GM12878 (cell line): Measurements from ENCODE around the gene DNTTIP2. TPM values are rescaled to one million over a fixed set of nuclear protein-coding genes. Genes with fewer than 3 reads are reported as not detected.
A peak's percentile ranks its signal among the peaks of the same experiment; 100 is the strongest.

Source experiments
- ATAC-seq: fragments of 200-7000 bp; cut with Tn5 transposase; 3 replicates; pipeline ENCODE4 v1.9.1; 2020; ENCODE audit warnings: mild to moderate bottlenecking, moderate library complexity
- BruUV-seq: library from RNA; stranded (reverse); fragments of 400-500 nt; replicated peaks from 2 replicates; lab custom pipeline; 2021; lab: Mats Ljungman, UMichigan
- CTCF ChIA-PET: fragments of 300-600 bp; sonication (Branson Sonifier 250); formaldehyde crosslinking; extraction: SDS; loops from one replicate; lab custom pipeline; 2021; ENCODE audit warnings: inconsistent platforms; lab: Yijun Ruan, JAX
- POLR2A ChIA-PET: fragments of 350-600 bp; formaldehyde crosslinking; extraction: SDS; loops from one replicate; lab custom pipeline; 2021; ENCODE audit warnings: inconsistent platforms; lab: Charles Lee
- RAD21 ChIA-PET: fragments of 300-600 bp; sonication (Branson Sonifier 250); formaldehyde crosslinking; loops from one replicate; lab custom pipeline; 2023; ENCODE audit warnings: antibody characterized with exemption; ENCODE audit not compliant: unreplicated experiment; lab: Charles Lee
- SMC1A ChIA-PET: fragments of 300-600 bp; sonication (Branson Sonifier 250); formaldehyde crosslinking; loops from one replicate; lab custom pipeline; 2023; ENCODE audit not compliant: unreplicated experiment, uncharacterized antibody; lab: Charles Lee
- DNase-seq: peaks from one replicate; pipeline ENCODE4 v3.0.0-alpha.2; 2011; ENCODE audit warnings: low read depth, low spot score
- FAIRE-seq: peaks from 3 replicates; lab custom pipeline; 2011; peaks lifted over from hg19 to GRCh38; lab: Jason Lieb, UNC
- H2AFZ ChIP-seq: 2 replicates; pipeline ENCODE4 v1.6.0; 2011; ENCODE audit warnings: low read depth, low read length, control low read depth; ENCODE audit not compliant: control insufficient read depth
- H3K27ac ChIP-seq: 2 replicates; pipeline ENCODE4 v1.5.1; 2011; ENCODE audit warnings: control low read depth; ENCODE audit not compliant: control insufficient read depth, insufficient read depth
- H3K27me3 ChIP-seq, 2 experiments: replicated peaks in 1 of 2; 2 replicates each; pipeline versions ENCODE4 v1.6.0 to v1.6.1; 2011; ENCODE audit warnings: low read length in 1 of 2; ENCODE audit not compliant: control insufficient read depth in 2 of 2, insufficient read depth in 2 of 2
- H3K36me3 ChIP-seq, 2 experiments: 2 replicates each; pipeline ENCODE4 v1.5.1; 2011; ENCODE audit warnings: low read length in 1 of 2; ENCODE audit not compliant: control insufficient read depth in 2 of 2, insufficient read depth in 2 of 2
- H3K4me1 ChIP-seq: 2 replicates; pipeline ENCODE4 v1.6.1; 2011; ENCODE audit warnings: mild to moderate bottlenecking, low read length, moderate library complexity, mixed read lengths; ENCODE audit not compliant: control insufficient read depth, insufficient read depth
- H3K4me2 ChIP-seq: 2 replicates; pipeline ENCODE4 v1.6.0; 2011; ENCODE audit warnings: control low read depth; ENCODE audit not compliant: control insufficient read depth, insufficient read depth
- H3K4me3 ChIP-seq: fragments of 200-600 bp; sonication (generic); 2 replicates; pipeline ENCODE4 v1.5.1; 2016
- H3K79me2 ChIP-seq: 2 replicates; pipeline ENCODE4 v1.6.0; 2011; ENCODE audit warnings: low read length; ENCODE audit not compliant: control insufficient read depth, insufficient read depth
- H3K9ac ChIP-seq: 2 replicates; pipeline ENCODE4 v1.8.0; 2011; ENCODE audit warnings: low read length, control low read depth, mixed read lengths; ENCODE audit not compliant: control insufficient read depth, insufficient read depth
- H3K9me3 ChIP-seq: replicated peaks from 3 replicates; pipeline ENCODE4 v1.5.1; 2011; ENCODE audit warnings: mild to moderate bottlenecking, low read length; ENCODE audit not compliant: control insufficient read depth, insufficient read depth
- H4K20me1 ChIP-seq: 2 replicates; pipeline ENCODE4 v1.6.0; 2011; ENCODE audit not compliant: control insufficient read depth, insufficient read depth
- BHLHE40 ChIP-seq, 2 experiments: fragments of 450-650 bp in 1 of 2; IDR thresholded peaks; 2 replicates each; pipeline ENCODE4 v1.6.1; 2011 to 2017; ENCODE audit warnings: low read depth in 2 of 2, borderline replicate concordance in 1 of 2, improper control_type of control experiment in 1 of 2, low read length in 1 of 2, mild to moderate bottlenecking in 1 of 2
- CTCF ChIP-seq, 3 experiments: IDR thresholded peaks in 2 of 3; conservative IDR thresholded peaks in 1 of 3; 2 replicates each; pipeline ENCODE4 v1.5.1; 2011; ENCODE audit warnings: low read depth in 3 of 3, low read length in 3 of 3, mild to moderate bottlenecking in 3 of 3, control low read depth in 2 of 3, moderate library complexity in 2 of 3, inconsistent platforms in 1 of 3, mixed read lengths in 1 of 3; ENCODE audit not compliant: control insufficient read depth in 2 of 3, insufficient read depth in 1 of 3; ENCODE audit errors: extremely low read depth in 1 of 3
- HDAC2 ChIP-seq: fragments of 200-600 bp; sonication (generic); IDR thresholded peaks from 2 replicates; pipeline ENCODE4 v1.6.1; 2017
- JUND ChIP-seq: IDR thresholded peaks from 2 replicates; pipeline ENCODE4 v1.6.1; 2012; ENCODE audit warnings: low read depth, mild to moderate bottlenecking, low read length, improper control_type of control experiment, moderate library complexity
- NR2F1 ChIP-seq: fragments of 450-650 bp; conservative IDR thresholded peaks from 2 replicates; pipeline ENCODE4 v1.6.1; 2017; ENCODE audit warnings: mild to moderate bottlenecking
- RAD21 ChIP-seq: IDR thresholded peaks from 2 replicates; pipeline ENCODE4 v1.6.1; 2011; ENCODE audit warnings: mild to moderate bottlenecking, low read depth, low read length, moderate library complexity; ENCODE audit not compliant: insufficient read depth
- RFX5 ChIP-seq: IDR thresholded peaks from 2 replicates; pipeline ENCODE4 v1.6.1; 2011; ENCODE audit warnings: low read depth, low read length, improper control_type of control experiment
- SIN3A ChIP-seq: IDR thresholded peaks from 2 replicates; pipeline ENCODE4 v1.6.1; 2012; ENCODE audit warnings: low read depth, low read length, improper control_type of control experiment
- SMC3 ChIP-seq: IDR thresholded peaks from 2 replicates; pipeline ENCODE4 v1.6.1; 2011; ENCODE audit warnings: low read length, improper control_type of control experiment, borderline replicate concordance
- YY1 ChIP-seq: IDR thresholded peaks from 2 replicates; pipeline ENCODE4 v1.6.1; 2011; ENCODE audit warnings: low read depth, mild to moderate bottlenecking, low read length
- WGBS: methylation state at CpG from one replicate; pipeline ENCODE4 v1.1.6; 2016; ENCODE audit warnings: low lambda C conversion rate; ENCODE audit not compliant: insufficient replicate concordance, insufficient coverage; ENCODE audit errors: missing lambda C conversion rate; 5-methylcytosine and 5-hydroxymethylcytosine counted together
- in situ Hi-C: fragments of 300-500 bp; cut with MboI; formaldehyde crosslinking; loops from 9 replicates; pipeline ENCODE4 v1.14.3; 2018; ENCODE audit warnings: mixed read lengths
- intact Hi-C: fragments of 100-400 bp; cut with micrococcal nuclease; formaldehyde crosslinking; loops from one replicate; pipeline ENCODE4 v1.14.2; 2022; ENCODE audit not compliant: unreplicated experiment
- polyA plus RNA-seq, 11 experiments: library from polyadenylated mRNA; depleted of rRNA in 4 of 11; unstranded in 6 of 11; stranded (reverse) in 5 of 11; fragments of >200 nt; fragmentation: Nextera tagmentation in 4 of 11; fragmentation: Illumina TruSeq in 1 of 11; extraction: Ambion mirVana in 4 of 11; extraction: Trizol in 1 of 11; gene quantifications; 1 replicate in 1 of 11; 2 replicates in 10 of 11; pipeline versions ENCODE4 v1.2.1 to v1.2.3, GENCODE V29; 2011 to 2016; ENCODE audit warnings: inconsistent platforms in 2 of 11, missing spikeins in 2 of 11, low read depth in 1 of 11
- total RNA-seq, 4 experiments: library from RNA; depleted of rRNA in 3 of 4; stranded (reverse); fragments of >200 nt in 3 of 4; fragmentation: Illumina TruSeq in 1 of 4; extraction: Trizol in 1 of 4; gene quantifications; 2 replicates each; pipeline versions ENCODE4 v1.2.1 to v1.2.3, GENCODE V29; 2013 to 2021

The DNTTIP2 gene
- total and polyA plus RNA-seq, 10 of the 15 experiments (the other 5 are each of a cell fraction or from before 2014, with no cell fraction given): 34.3 to 99.2 (median 74.9) TPM

- peaks cover 6 to 24% of the 10 kb centered on the region in 2 experiments for H3K36me3 ChIP-seq
- no peak for TF ChIP-seq HDAC2
- TF ChIP-seq CTCF (IDR thresholded peaks at IDR 0.05 in 2 of 3, conservative IDR thresholded peaks at IDR 0.05 in 1 of 3; ENCODE audit: control insufficient read depth in 2 of 3, extremely low read depth in 1 of 3, insufficient read depth in 1 of 3, low read depth in 3 of 3, low read length in 3 of 3): peak; percentile 52 to 66 (median 56); a peak in 5 of 6 replicates
- no peak for TF ChIP-seq SIN3A
- no peak for TF ChIP-seq BHLHE40 (IDR thresholded peaks at IDR 0.05; ENCODE audit: borderline replicate concordance in 1 of 2, low read depth in 2 of 2, low read length in 1 of 2)
- TF ChIP-seq SMC3: peak; percentile 34; the same call in 1 of the 2 replicates
- no peak for TF ChIP-seq RFX5
- 0 out of 2 replicates have a peak, but pooled peaks have one; percentile 26 for TF ChIP-seq YY1
- TF ChIP-seq JUND: no peak
- no peak for TF ChIP-seq NR2F1
- peak; percentile 36; the same call in 1 of the 2 replicates for TF ChIP-seq RAD21
- FAIRE-seq: no peak
Measured at GRCh38 chr1:93874025-93874651, 4.9 kb downstream of the DNTTIP2 start.

More at GRCh38 chr1:93874025-93874651, 4.9 kb downstream of the DNTTIP2 start:
- no TSS peak for BruUV-seq
- SMC1A ChIA-PET: no interaction called here
- peaks cover 32% of the 10 kb centered on the region for H3K79me2 ChIP-seq
- H3K9me3 ChIP-seq: no peaks in the 10 kb centered on the region
- POLR2A ChIA-PET: no interaction called here
- intact Hi-C loops: no loop called here
- in situ Hi-C loops: no loop called here
- H3K27me3 ChIP-seq: no peaks in the 10 kb centered on the region
- no peaks in the 10 kb centered on the region for H4K20me1 ChIP-seq
- ATAC-seq: peak; percentile 37; the same call in 2 of the 3 replicates
- no peak for DNase-seq
- CTCF ChIA-PET: interaction anchor here (1.0 to 1.1 kb wide), 2 partner anchors 11 to 36 kb away, joined by 3 read pairs; partner anchors contain the start of gene GCLM
- no peak overlapping the region for H3K9ac ChIP-seq
- no peak overlapping the region for H3K27ac ChIP-seq
- no peak overlapping the region for H3K4me3 ChIP-seq
- RAD21 ChIA-PET: interaction anchor here (1.3 kb wide), 1 partner anchor 245 kb away, joined by 4 read pairs; no protein-coding TSS in a partner anchor
- H3K4me1 ChIP-seq: peaks cover 9% of the 10 kb centered on the region; the same call in 1 of the 2 replicates
- WGBS: 76% methylated on average over 3 of the region's 3 CpGs
- H2AFZ ChIP-seq: no peak overlapping the region
- H3K4me2 ChIP-seq: no peak overlapping the region
